GM12873 (cell line): ENCODE measurements around the gene EXOC4.

Source experiments
- CTCF ChIP-seq: IDR thresholded peaks from 2 replicates; pipeline ENCODE4 v1.5.1; 2012; ENCODE audit warnings: low read depth, mild to moderate bottlenecking, moderate library complexity, low read length, control low read depth; ENCODE audit not compliant: insufficient read depth; ENCODE audit errors: missing control alignments

Gene EXOC4

GRCh38 chr7:133691727-133692610 lies 439.1 kb downstream of the EXOC4 start:
- TF ChIP-seq CTCF, result no peak

GRCh38 chr7:133693281-133693680 lies 440.4 kb downstream of the EXOC4 start:
- no peak for TF ChIP-seq CTCF

GRCh38 chr7:133696056-133696455 lies 443.2 kb downstream of the EXOC4 start:
- no peak for TF ChIP-seq CTCF

- no peak for TF ChIP-seq CTCF
Observed at GRCh38 chr7:133697585-133697984, 444.7 kb downstream of the EXOC4 start.

GRCh38 chr7:133698127-133698526 lies 445.2 kb downstream of the EXOC4 start:
- no peak for TF ChIP-seq CTCF

- TF ChIP-seq CTCF, result no peak
Observed at GRCh38 chr7:133699386-133699785, 446.5 kb downstream of the EXOC4 start.

- no peak for TF ChIP-seq CTCF
Observed at GRCh38 chr7:133702078-133702477, 449.2 kb downstream of the EXOC4 start.
